ENCODE data around the gene ERGIC3. TPM values are rescaled to one million over a fixed set of nuclear protein-coding genes. Genes with fewer than 3 reads are reported as not detected.

Gene ERGIC3
- total and polyA plus RNA-seq, 2 of the 13 experiments (the other 11 are each of a cell fraction or from before 2014, with no cell fraction given), result 407 to 670 TPM

- no peak for TF ChIP-seq NCOA1 (CRISPR knock-in tag; IDR thresholded peaks at IDR 0.05)
- no peak for TF ChIP-seq SMYD3 (CRISPR knock-in tag; IDR thresholded peaks at IDR 0.05)
- TF ChIP-seq, protein P1, sequence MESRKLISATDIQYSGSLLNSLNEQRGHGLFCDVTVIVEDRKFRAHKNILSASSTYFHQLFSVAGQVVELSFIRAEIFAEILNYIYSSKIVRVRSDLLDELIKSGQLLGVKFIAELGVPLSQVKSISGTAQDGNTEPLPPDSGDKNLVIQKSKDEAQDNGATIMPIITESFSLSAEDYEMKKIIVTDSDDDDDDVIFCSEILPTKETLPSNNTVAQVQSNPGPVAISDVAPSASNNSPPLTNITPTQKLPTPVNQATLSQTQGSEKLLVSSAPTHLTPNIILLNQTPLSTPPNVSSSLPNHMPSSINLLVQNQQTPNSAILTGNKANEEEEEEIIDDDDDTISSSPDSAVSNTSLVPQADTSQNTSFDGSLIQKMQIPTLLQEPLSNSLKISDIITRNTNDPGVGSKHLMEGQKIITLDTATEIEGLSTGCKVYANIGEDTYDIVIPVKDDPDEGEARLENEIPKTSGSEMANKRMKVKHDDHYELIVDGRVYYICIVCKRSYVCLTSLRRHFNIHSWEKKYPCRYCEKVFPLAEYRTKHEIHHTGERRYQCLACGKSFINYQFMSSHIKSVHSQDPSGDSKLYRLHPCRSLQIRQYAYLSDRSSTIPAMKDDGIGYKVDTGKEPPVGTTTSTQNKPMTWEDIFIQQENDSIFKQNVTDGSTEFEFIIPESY (CRISPR knock-in tag; IDR thresholded peaks at IDR 0.05), result 0 out of 2 replicates have a peak, but pooled peaks have one; percentile 4
- TF ChIP-seq ZNF282 (IDR thresholded peaks at IDR 0.05; ENCODE audit: partially characterized antibody), result no peak
- TF ChIP-seq, protein P2, sequence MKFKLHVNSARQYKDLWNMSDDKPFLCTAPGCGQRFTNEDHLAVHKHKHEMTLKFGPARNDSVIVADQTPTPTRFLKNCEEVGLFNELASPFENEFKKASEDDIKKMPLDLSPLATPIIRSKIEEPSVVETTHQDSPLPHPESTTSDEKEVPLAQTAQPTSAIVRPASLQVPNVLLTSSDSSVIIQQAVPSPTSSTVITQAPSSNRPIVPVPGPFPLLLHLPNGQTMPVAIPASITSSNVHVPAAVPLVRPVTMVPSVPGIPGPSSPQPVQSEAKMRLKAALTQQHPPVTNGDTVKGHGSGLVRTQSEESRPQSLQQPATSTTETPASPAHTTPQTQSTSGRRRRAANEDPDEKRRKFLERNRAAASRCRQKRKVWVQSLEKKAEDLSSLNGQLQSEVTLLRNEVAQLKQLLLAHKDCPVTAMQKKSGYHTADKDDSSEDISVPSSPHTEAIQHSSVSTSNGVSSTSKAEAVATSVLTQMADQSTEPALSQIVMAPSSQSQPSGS (CRISPR knock-in tag; IDR thresholded peaks at IDR 0.05), result peak; percentile 63; the same call in 1 of the 2 replicates
- TF ChIP-seq NFRKB (IDR thresholded peaks at IDR 0.05), result no peak
- TF ChIP-seq, protein P3, sequence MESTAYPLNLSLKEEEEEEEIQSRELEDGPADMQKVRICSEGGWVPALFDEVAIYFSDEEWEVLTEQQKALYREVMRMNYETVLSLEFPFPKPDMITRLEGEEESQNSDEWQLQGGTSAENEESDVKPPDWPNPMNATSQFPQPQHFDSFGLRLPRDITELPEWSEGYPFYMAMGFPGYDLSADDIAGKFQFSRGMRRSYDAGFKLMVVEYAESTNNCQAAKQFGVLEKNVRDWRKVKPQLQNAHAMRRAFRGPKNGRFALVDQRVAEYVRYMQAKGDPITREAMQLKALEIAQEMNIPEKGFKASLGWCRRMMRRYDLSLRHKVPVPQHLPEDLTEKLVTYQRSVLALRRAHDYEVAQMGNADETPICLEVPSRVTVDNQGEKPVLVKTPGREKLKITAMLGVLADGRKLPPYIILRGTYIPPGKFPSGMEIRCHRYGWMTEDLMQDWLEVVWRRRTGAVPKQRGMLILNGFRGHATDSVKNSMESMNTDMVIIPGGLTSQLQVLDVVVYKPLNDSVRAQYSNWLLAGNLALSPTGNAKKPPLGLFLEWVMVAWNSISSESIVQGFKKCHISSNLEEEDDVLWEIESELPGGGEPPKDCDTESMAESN (CRISPR knock-in tag; conservative IDR thresholded peaks at IDR 0.05), result no peak
- peak; percentile 48; the same call in 1 of the 2 replicates for TF ChIP-seq ATF3 (CRISPR knock-in tag; IDR thresholded peaks at IDR 0.05)
- TF ChIP-seq ZNF510 (CRISPR knock-in tag; IDR thresholded peaks at IDR 0.05; ENCODE audit: low read depth), result no peak
- no peak for TF ChIP-seq FOXJ3 (CRISPR knock-in tag; IDR thresholded peaks at IDR 0.05; ENCODE audit: borderline replicate concordance)
- TF ChIP-seq, protein P4, sequence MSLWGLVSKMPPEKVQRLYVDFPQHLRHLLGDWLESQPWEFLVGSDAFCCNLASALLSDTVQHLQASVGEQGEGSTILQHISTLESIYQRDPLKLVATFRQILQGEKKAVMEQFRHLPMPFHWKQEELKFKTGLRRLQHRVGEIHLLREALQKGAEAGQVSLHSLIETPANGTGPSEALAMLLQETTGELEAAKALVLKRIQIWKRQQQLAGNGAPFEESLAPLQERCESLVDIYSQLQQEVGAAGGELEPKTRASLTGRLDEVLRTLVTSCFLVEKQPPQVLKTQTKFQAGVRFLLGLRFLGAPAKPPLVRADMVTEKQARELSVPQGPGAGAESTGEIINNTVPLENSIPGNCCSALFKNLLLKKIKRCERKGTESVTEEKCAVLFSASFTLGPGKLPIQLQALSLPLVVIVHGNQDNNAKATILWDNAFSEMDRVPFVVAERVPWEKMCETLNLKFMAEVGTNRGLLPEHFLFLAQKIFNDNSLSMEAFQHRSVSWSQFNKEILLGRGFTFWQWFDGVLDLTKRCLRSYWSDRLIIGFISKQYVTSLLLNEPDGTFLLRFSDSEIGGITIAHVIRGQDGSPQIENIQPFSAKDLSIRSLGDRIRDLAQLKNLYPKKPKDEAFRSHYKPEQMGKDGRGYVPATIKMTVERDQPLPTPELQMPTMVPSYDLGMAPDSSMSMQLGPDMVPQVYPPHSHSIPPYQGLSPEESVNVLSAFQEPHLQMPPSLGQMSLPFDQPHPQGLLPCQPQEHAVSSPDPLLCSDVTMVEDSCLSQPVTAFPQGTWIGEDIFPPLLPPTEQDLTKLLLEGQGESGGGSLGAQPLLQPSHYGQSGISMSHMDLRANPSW (CRISPR knock-in tag; IDR thresholded peaks at IDR 0.05; ENCODE audit: borderline replicate concordance), result no peak
- no peak for TF ChIP-seq CERS6 (CRISPR knock-in tag; IDR thresholded peaks at IDR 0.05)
- no peak for TF ChIP-seq HHEX (CRISPR knock-in tag; IDR thresholded peaks at IDR 0.05)
- peak; percentile 75 for TF ChIP-seq ZNF460 (CRISPR knock-in tag; IDR thresholded peaks at IDR 0.05; ENCODE audit: borderline replicate concordance)
- no peak for TF ChIP-seq BCLAF1 (IDR thresholded peaks at IDR 0.05)
Observed at GRCh38 chr20:35578469-35578868, 36.6 kb downstream of the ERGIC3 start (continued).
